T-helper 9 cell (primary cell): Measurements from ENCODE around the gene SRRT.
A peak's percentile ranks its signal among the peaks of the same experiment; 100 is the strongest.
"Not testable (repeated sequence)": the region's sequence is repeated elsewhere in the genome, so short reads cannot be mapped to it uniquely, and the experiment has no call there.

ENCODE experiments used
- DNase-seq: peaks from one replicate; pipeline ENCODE4 v3.0.0-alpha.2; 2020
- total RNA-seq, 2 donors: gene quantifications; one replicate each; lab custom pipeline; 2026; lab: John Stamatoyannopoulos, UW

The SRRT gene
- 140 to 206 reads per million in 2 donors for total RNA-seq

- peak; percentile 98 for DNase-seq
These were observed at the start of gene SRRT for GRCh38 chr7:100874577-100875355. TSS of gene SRRT (plus strand) at chr7:100875103. CDS start at chr7:100875591, 488 bp downstream.

GRCh38 chr7:100825215-100825671, 49.7 kb upstream of the SRRT start:
- DNase-seq, result no peak

GRCh38 chr7:100825751-100826513, 49.0 kb upstream of the SRRT start:
- no peak for DNase-seq

- no peak for DNase-seq
These were observed 48.2 kb upstream of the SRRT start for GRCh38 chr7:100826514-100827329.

- DNase-seq, result no peak
These were observed 47.3 kb upstream of the SRRT start, which contains the start of gene EPHB4 for GRCh38 chr7:100827330-100828226. TSS of gene EPHB4 (minus strand) at chr7:100827523. CDS start at chr7:100827030, 493 bp downstream.

- no peak for DNase-seq
These were observed 45.7 kb upstream of the SRRT start for GRCh38 chr7:100829150-100829716.

GRCh38 chr7:100830396-100830795, 44.5 kb upstream of the SRRT start:
- DNase-seq, result no peak

GRCh38 chr7:100832281-100832633, 42.6 kb upstream of the SRRT start:
- DNase-seq, result no peak

GRCh38 chr7:100835903-100836811, 38.7 kb upstream of the SRRT start:
- DNase-seq, result no peak

- DNase-seq, result no peak
These were observed 38.1 kb upstream of the SRRT start for GRCh38 chr7:100836812-100837098.

- DNase-seq, result peak; percentile 55
These were observed 37.6 kb upstream of the SRRT start for GRCh38 chr7:100837099-100837836.

GRCh38 chr7:100839361-100839760, 35.5 kb upstream of the SRRT start:
- DNase-seq, result no peak

GRCh38 chr7:100840470-100841100, 34.3 kb upstream of the SRRT start:
- no peak for DNase-seq

GRCh38 chr7:100847360-100847759, 27.5 kb upstream of the SRRT start:
- no peak for DNase-seq

GRCh38 chr7:100852048-100852872, 22.6 kb upstream of the SRRT start, which contains the start of gene SLC12A9:
TSS of gene SLC12A9 (plus strand) at chr7:100852713. CDS start at chr7:100854198, 1,485 bp downstream.
- peak; percentile 79 for DNase-seq

- no peak for DNase-seq
These were observed 20.6 kb upstream of the SRRT start for GRCh38 chr7:100854146-100854895.

GRCh38 chr7:100854899-100855298, 20.0 kb upstream of the SRRT start:
- DNase-seq, result not testable (repeated sequence)

GRCh38 chr7:100855515-100855914, 19.4 kb upstream of the SRRT start:
- no peak for DNase-seq
